Uterus (tissue), 4 donors: ENCODE results near the gene MIS18BP1. TPM values are rescaled to one million over a fixed set of nuclear protein-coding genes. Genes with fewer than 3 reads are reported as not detected.
"Not testable (repeated sequence)": the region's sequence is repeated elsewhere in the genome, so short reads cannot be mapped to it uniquely, and the experiment has no call there.

Source experiments
- DNase-seq, 2 donors: peaks; one replicate each; pipeline ENCODE4 v3.0.0-alpha.2; 2019 to 2020
- H3K27ac ChIP-seq, 2 donors: fragments of 200-600 bp; sonication (generic); 1 replicate in 1 of 2; 2 replicates in 1 of 2; pipeline ENCODE4 v1.5.1; 2016 to 2018
- H3K27me3 ChIP-seq, 2 donors: fragments of 200-600 bp; sonication (generic); one replicate each; pipeline ENCODE4 v1.5.1; 2018 to 2019; ENCODE audit warnings: control low read depth in 1 of 2
- H3K36me3 ChIP-seq, 2 donors: fragments of 200-600 bp; sonication (generic); one replicate each; pipeline ENCODE4 v1.5.1; 2019; ENCODE audit warnings: control low read depth in 1 of 2
- H3K4me1 ChIP-seq, 2 donors: fragments of 200-600 bp; sonication (generic); one replicate each; pipeline ENCODE4 v1.5.1; 2018 to 2019; ENCODE audit warnings: control low read depth in 1 of 2
- H3K4me3 ChIP-seq, 2 donors: fragments of 200-600 bp; sonication (generic); 1 replicate in 1 of 2; 2 replicates in 1 of 2; pipeline ENCODE4 v1.5.1; 2018 to 2019; ENCODE audit warnings: mild to moderate bottlenecking in 1 of 2
- H3K9me3 ChIP-seq, 2 donors: fragments of 200-600 bp; sonication (generic); one replicate each; pipeline ENCODE4 v1.5.1; 2019; ENCODE audit warnings: control low read depth in 1 of 2
- CTCF ChIP-seq, 4 experiments: fragments of 200-600 bp in 2 of 4; fragments of 450-650 bp in 2 of 4; sonication (generic) in 2 of 4; IDR thresholded peaks; one replicate each; pipeline ENCODE4 v1.5.1; 2016 to 2019; ENCODE audit warnings: antibody characterized with exemption in 4 of 4, mild to moderate bottlenecking in 2 of 4, moderate library complexity in 1 of 4
- POLR2A ChIP-seq, 2 donors: fragments of 450-650 bp; IDR thresholded peaks; one replicate each; pipeline ENCODE4 v1.6.1; 2016; ENCODE audit warnings: antibody characterized with exemption in 2 of 2, mild to moderate bottlenecking in 1 of 2, moderate library complexity in 1 of 2
- intact Hi-C: fragments of 100-400 bp; cut with DNase I; formaldehyde crosslinking; loops from one replicate; pipeline ENCODE4 v1.15.1; 2023; ENCODE audit warnings: low total_unique reads
- total RNA-seq, 4 donors: library from RNA; depleted of rRNA in 3 of 4; stranded (reverse); fragments of >200 nt in 3 of 4; gene quantifications; one replicate each; pipeline versions ENCODE4 v1.1.0 to v1.2.4, GENCODE V29; 2014 to 2023
- donor health status: DM: yes; HTN: yes; CAD: no.

Gene MIS18BP1
- total RNA-seq = 10 to 100 TPM in 3 of 4 donors, 1 to 10 TPM in 1; 8.7 to 73.7 (median 25.8) TPM

GRCh38 chr14:45253070-45253753 lies at the start of gene MIS18BP1:
Gene MIS18BP1, minus strand, starts transcription at chr14:45253202. Its CDS starts 5,916 bp downstream, at chr14:45247286.
- Histone ChIP-seq H3K9me3 (peaks cover 0 to 8% of the 10 kb centered on the region in 2 donors), H3K27me3 (no peaks in the 10 kb centered on the region), H3K4me3 (peak within 1 kb of the TSS; percentile 75 to 87), H3K4me1 (no peaks in the 10 kb centered on the region), H3K27ac (peak within 1 kb of the TSS; percentile 87 to 90), H3K36me3 (no peaks in the 10 kb centered on the region)
- intact Hi-C loops = no loop called here
- DNase-seq = peak; percentile 93 to 94
- TF ChIP-seq POLR2A (IDR thresholded peaks at IDR 0.05) (peak; percentile 37 to 53), CTCF (IDR thresholded peaks at IDR 0.05) (peak; percentile 64 to 76 (median 70))

- Histone ChIP-seq H3K27ac (no peak overlapping the region), H3K4me3 (no peak overlapping the region), H3K9me3 (peaks cover 0 to 1% of the 10 kb centered on the region in 2 donors), H3K36me3 (no peaks in the 10 kb centered on the region), H3K27me3 (no peaks in the 10 kb centered on the region), H3K4me1 (peaks cover 0 to 6% of the 10 kb centered on the region in 2 donors)
- intact Hi-C loops = no loop called here
- no peak for DNase-seq
- no peak for TF ChIP-seq CTCF (IDR thresholded peaks at IDR 0.05)
Measured at GRCh38 chr14:45298423-45299117, 45.6 kb upstream of the MIS18BP1 start.

- H3K27me3 ChIP-seq, intact Hi-C loops, H3K4me3 ChIP-seq, DNase-seq, H3K4me1 ChIP-seq, H3K9me3 ChIP-seq, H3K36me3 ChIP-seq, H3K27ac ChIP-seq: not testable (repeated sequence)
Measured at GRCh38 chr14:45294796-45295195, 41.8 kb upstream of the MIS18BP1 start.

- intact Hi-C loops = no loop called here
- Histone ChIP-seq H3K36me3 (no peaks in the 10 kb centered on the region), H3K4me3 (no peak overlapping the region), H3K27ac (no peak overlapping the region), H3K27me3 (no peaks in the 10 kb centered on the region), H3K9me3 (no peaks in the 10 kb centered on the region), H3K4me1 (no peaks in the 10 kb centered on the region)
- DNase-seq = no peak
- TF ChIP-seq POLR2A (IDR thresholded peaks at IDR 0.05) (no peak), CTCF (IDR thresholded peaks at IDR 0.05) (no peak)
Measured at GRCh38 chr14:45290547-45290946, 37.5 kb upstream of the MIS18BP1 start.

- intact Hi-C loops = no loop called here
- no peak for DNase-seq
- H3K4me1 ChIP-seq = no peaks in the 10 kb centered on the region
- TF ChIP-seq CTCF (IDR thresholded peaks at IDR 0.05) (no peak), POLR2A (IDR thresholded peaks at IDR 0.05) (no peak)
- H3K9me3 ChIP-seq = peaks cover 0 to 4% of the 10 kb centered on the region in 2 donors
- no peak overlapping the region for H3K27ac ChIP-seq
- no peaks in the 10 kb centered on the region for H3K36me3 ChIP-seq
- H3K4me3 ChIP-seq = no peak overlapping the region
- no peaks in the 10 kb centered on the region for H3K27me3 ChIP-seq
Measured at GRCh38 chr14:45287610-45288009, 34.6 kb upstream of the MIS18BP1 start.
